ENCODE data around the gene SPATS2L. TPM values are rescaled to one million over a fixed set of nuclear protein-coding genes. Genes with fewer than 3 reads are reported as not detected.

Gene SPATS2L
- total and polyA plus RNA-seq, 12 donors = 16.7 to 68.8 (median 43.6) TPM

GRCh38 chr2:200352636-200353035 is 46.1 kb downstream of the SPATS2L start:
- no peak overlapping the region for H3K4me3 ChIP-seq
- 82 to 94% (median 88%) methylated on average over 1 of the region's 1 CpG for WGBS, 4 donors

GRCh38 chr2:200353120-200353519 is 46.6 kb downstream of the SPATS2L start:
- no peaks in the 10 kb centered on the region for H3K9me3 ChIP-seq (replicated peaks in 1 of 3)
- TF ChIP-seq CTCF (IDR thresholded peaks at IDR 0.05) = no peak
- H3K27ac ChIP-seq = peak overlapping the region in 1 of 5 donors; percentile 6
- intact Hi-C loops (cut with DNase I) = no loop called here
- 78 to 92% (median 82%) methylated on average over 3 of the region's 3 CpGs for WGBS, 4 donors
- DNase-seq = no peak
- peaks cover 0 to 6% of the 10 kb centered on the region in 2 donors for H3K4me1 ChIP-seq (replicated peaks in 1 of 2)
- no peaks in the 10 kb centered on the region for H3K27me3 ChIP-seq
- H3K4me3 ChIP-seq = no peak overlapping the region
- no peaks in the 10 kb centered on the region for H3K36me3 ChIP-seq (replicated peaks in 1 of 2)

More at GRCh38 chr2:200352636-200353035, 46.1 kb downstream of the SPATS2L start:
- Histone ChIP-seq H3K4me1 (replicated peaks in 1 of 2) (peaks cover 1 to 6% of the 10 kb centered on the region in 2 donors), H3K27me3 (no peaks in the 10 kb centered on the region), H3K27ac (no peak overlapping the region), H3K9me3 (replicated peaks in 1 of 3) (no peaks in the 10 kb centered on the region), H3K36me3 (replicated peaks in 1 of 2) (no peaks in the 10 kb centered on the region)
- no peak for DNase-seq
- intact Hi-C loops (cut with DNase I) = no loop called here
- TF ChIP-seq CTCF (IDR thresholded peaks at IDR 0.05) (no peak), POLR2A (IDR thresholded peaks at IDR 0.05) (no peak)

- 90 to 94% (median 93%) methylated on average over 2 of the region's 2 CpGs for WGBS, 4 donors
- no peaks in the 10 kb centered on the region for H3K9me3 ChIP-seq (replicated peaks in 1 of 3)
- DNase-seq = no peak
- no peak for TF ChIP-seq CTCF (IDR thresholded peaks at IDR 0.05)
- no peak for TF ChIP-seq POLR2A (IDR thresholded peaks at IDR 0.05)
- intact Hi-C loops (cut with DNase I) = no loop called here
- H3K36me3 ChIP-seq (replicated peaks in 1 of 2) = no peaks in the 10 kb centered on the region
- no peaks in the 10 kb centered on the region for H3K27me3 ChIP-seq
- H3K4me3 ChIP-seq = no peak overlapping the region
- no peak overlapping the region for H3K27ac ChIP-seq
- peaks cover 0 to 6% of the 10 kb centered on the region in 2 donors for H3K4me1 ChIP-seq (replicated peaks in 1 of 2)
These were observed 47.4 kb downstream of the SPATS2L start for GRCh38 chr2:200353874-200354273.

GRCh38 chr2:200354833-200355751 is 48.6 kb downstream of the SPATS2L start:
- Histone ChIP-seq H3K27ac (no peak overlapping the region), H3K36me3 (replicated peaks in 1 of 2) (no peaks in the 10 kb centered on the region), H3K4me1 (replicated peaks in 1 of 2) (peaks cover 0 to 6% of the 10 kb centered on the region in 2 donors), H3K4me3 (no peak overlapping the region), H3K27me3 (no peaks in the 10 kb centered on the region), H3K9me3 (replicated peaks in 1 of 3) (no peaks in the 10 kb centered on the region)
- WGBS, 4 donors = 91 to 94% (median 92%) methylated on average over 11 of the region's 11 CpGs
- no peak for DNase-seq
- TF ChIP-seq CTCF (IDR thresholded peaks at IDR 0.05) (no peak), POLR2A (IDR thresholded peaks at IDR 0.05) (no peak)
- intact Hi-C loops (cut with DNase I) = no loop called here

Data from adrenal gland (tissue), 12 donors.